ENCODE measurements around the gene CNTNAP2.

DNA sequence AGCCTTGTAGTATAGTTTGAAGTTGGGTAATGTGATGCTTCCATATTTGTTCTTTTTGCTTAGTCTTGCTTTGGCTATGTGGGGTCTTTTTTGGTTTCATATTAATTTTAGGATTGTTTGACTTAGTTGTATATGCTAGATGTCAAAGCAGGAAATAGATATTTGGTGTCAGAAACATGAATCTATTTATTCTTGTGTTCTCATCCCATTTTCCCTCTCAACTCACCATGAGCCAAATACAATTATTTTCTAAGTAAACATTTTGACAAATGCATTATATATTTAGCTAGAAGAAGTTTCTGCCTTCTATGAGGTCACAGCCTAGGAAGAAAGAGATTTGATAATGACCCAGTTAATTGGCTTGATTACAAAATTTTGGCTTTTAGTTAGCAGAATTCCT, 1313.4 kb downstream of the CNTNAP2 start:
- TF ChIP-seq, protein P1, sequence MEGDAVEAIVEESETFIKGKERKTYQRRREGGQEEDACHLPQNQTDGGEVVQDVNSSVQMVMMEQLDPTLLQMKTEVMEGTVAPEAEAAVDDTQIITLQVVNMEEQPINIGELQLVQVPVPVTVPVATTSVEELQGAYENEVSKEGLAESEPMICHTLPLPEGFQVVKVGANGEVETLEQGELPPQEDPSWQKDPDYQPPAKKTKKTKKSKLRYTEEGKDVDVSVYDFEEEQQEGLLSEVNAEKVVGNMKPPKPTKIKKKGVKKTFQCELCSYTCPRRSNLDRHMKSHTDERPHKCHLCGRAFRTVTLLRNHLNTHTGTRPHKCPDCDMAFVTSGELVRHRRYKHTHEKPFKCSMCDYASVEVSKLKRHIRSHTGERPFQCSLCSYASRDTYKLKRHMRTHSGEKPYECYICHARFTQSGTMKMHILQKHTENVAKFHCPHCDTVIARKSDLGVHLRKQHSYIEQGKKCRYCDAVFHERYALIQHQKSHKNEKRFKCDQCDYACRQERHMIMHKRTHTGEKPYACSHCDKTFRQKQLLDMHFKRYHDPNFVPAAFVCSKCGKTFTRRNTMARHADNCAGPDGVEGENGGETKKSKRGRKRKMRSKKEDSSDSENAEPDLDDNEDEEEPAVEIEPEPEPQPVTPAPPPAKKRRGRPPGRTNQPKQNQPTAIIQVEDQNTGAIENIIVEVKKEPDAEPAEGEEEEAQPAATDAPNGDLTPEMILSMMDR (IDR thresholded peaks at IDR 0.05; ENCODE audit: insufficient read depth, low read length, poor library complexity, severe bottlenecking), result no peak
- no peak for TF ChIP-seq EZH2phosphoT487 (conservative IDR thresholded peaks at IDR 0.05; ENCODE audit: low read length)
